Smooth muscle cell (in vitro differentiated cells): ENCODE measurements around the gene EPHA3. TPM values are rescaled to one million over a fixed set of nuclear protein-coding genes. Genes with fewer than 3 reads are reported as not detected.

Source experiments
- DNase-seq: peaks from one replicate; lab custom pipeline; 2025; ENCODE audit not compliant: unreplicated experiment; lab: John Stamatoyannopoulos, UW
- H2AFZ ChIP-seq: fragments of 200-600 bp; sonication (generic); 2 replicates; pipeline ENCODE4 v1.6.0; 2016; ENCODE audit warnings: antibody characterized with exemption, low read depth, mild to moderate bottlenecking
- H3F3A ChIP-seq: fragments of 200-600 bp; sonication (generic); 2 replicates; pipeline ENCODE4 v1.6.0; 2017; ENCODE audit warnings: antibody characterized with exemption, low read depth
- H3K27ac ChIP-seq: fragments of 200-600 bp; sonication (generic); 2 replicates; pipeline ENCODE4 v1.5.1; 2016; ENCODE audit warnings: low read depth, mild to moderate bottlenecking
- H3K27me3 ChIP-seq: fragments of 200-600 bp; sonication (generic); 2 replicates; pipeline ENCODE4 v1.6.1; 2016; ENCODE audit warnings: low read depth, mild to moderate bottlenecking
- H3K36me3 ChIP-seq: fragments of 200-600 bp; sonication (generic); 2 replicates; pipeline ENCODE4 v1.5.1; 2016; ENCODE audit warnings: low read depth
- H3K4me1 ChIP-seq: fragments of 200-600 bp; sonication (generic); 2 replicates; pipeline ENCODE4 v1.5.1; 2016; ENCODE audit warnings: low read depth
- H3K4me2 ChIP-seq: fragments of 200-600 bp; sonication (generic); 2 replicates; pipeline ENCODE4 v1.6.0; 2016; ENCODE audit warnings: mild to moderate bottlenecking
- H3K4me3 ChIP-seq: fragments of 200-600 bp; sonication (generic); 2 replicates; pipeline ENCODE4 v1.5.1; 2016; ENCODE audit warnings: mild to moderate bottlenecking
- H3K79me2 ChIP-seq: fragments of 200-600 bp; sonication (generic); 2 replicates; pipeline ENCODE4 v1.6.0; 2016; ENCODE audit warnings: low read depth, mild to moderate bottlenecking
- H3K9ac ChIP-seq: fragments of 200-600 bp; sonication (generic); 2 replicates; pipeline ENCODE4 v1.6.0; 2016; ENCODE audit warnings: low read depth
- H3K9me3 ChIP-seq: fragments of 200-600 bp; sonication (generic); replicated peaks from 2 replicates; pipeline ENCODE4 v1.5.1; 2016; ENCODE audit warnings: low read depth
- H4K20me1 ChIP-seq: fragments of 200-600 bp; sonication (generic); 2 replicates; pipeline ENCODE4 v1.6.0; 2016; ENCODE audit warnings: low read depth
- WGBS: methylation state at CpG from one replicate; pipeline ENCODE4 v1.1.7; 2016; ENCODE audit warnings: low lambda C conversion rate; 5-methylcytosine and 5-hydroxymethylcytosine counted together
- polyA plus RNA-seq: library from polyadenylated mRNA; unstranded; fragments of >200 nt; fragmentation: Nextera tagmentation; extraction: Ambion mirVana; gene quantifications from 2 replicates; pipeline ENCODE4 v1.2.1, GENCODE V29; 2016
- total RNA-seq: library from RNA; depleted of rRNA; stranded (reverse); fragments of >200 nt; gene quantifications from 2 replicates; pipeline ENCODE4 v1.2.3, GENCODE V29; 2014
- TF ChIP-seq, protein P1 (sequence below): fragments of 200-600 bp; sonication (generic); IDR thresholded peaks from 2 replicates; pipeline ENCODE4 v1.5.1; 2017; ENCODE audit warnings: borderline replicate concordance, mild to moderate bottlenecking, antibody characterized with exemption; ENCODE audit not compliant: insufficient read depth, poor library complexity, severe bottlenecking

The EPHA3 gene
- total and polyA plus RNA-seq, 2 experiments from 2014 or later = 0.62 to 1.7 TPM

DNA sequence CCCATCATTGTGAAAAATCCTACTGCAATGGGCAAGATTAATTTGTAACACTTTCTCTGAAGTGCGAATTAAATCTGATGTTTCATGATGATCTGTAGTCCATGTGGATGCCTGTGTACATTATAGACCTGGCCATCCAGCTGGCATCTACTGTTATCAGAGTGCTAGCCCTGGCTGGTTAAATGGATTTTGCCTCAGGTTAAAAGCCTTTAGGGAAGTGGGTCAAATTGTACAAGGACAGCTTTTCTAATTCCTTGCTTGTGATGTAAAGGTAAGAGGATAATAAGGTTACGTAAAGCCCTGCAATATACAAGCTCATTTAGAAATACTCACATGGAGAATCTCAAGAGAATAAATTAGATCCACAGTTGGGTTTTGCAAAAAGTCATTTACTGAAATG lies 138.2 kb downstream of the EPHA3 start:
- H3K79me2 ChIP-seq = no peaks in the 10 kb centered on the region
- H3K4me3 ChIP-seq = no peak overlapping the region
- no peaks in the 10 kb centered on the region for H3F3A ChIP-seq
- no peak overlapping the region for H3K9ac ChIP-seq
- H3K36me3 ChIP-seq = no peaks in the 10 kb centered on the region
- no peaks in the 10 kb centered on the region for H3K27me3 ChIP-seq
- peaks cover under 1% of the 10 kb centered on the region for H3K4me1 ChIP-seq
- H3K27ac ChIP-seq = no peak overlapping the region
- no peak overlapping the region for H3K4me2 ChIP-seq
- H3K9me3 ChIP-seq = no peaks in the 10 kb centered on the region
- TF ChIP-seq, protein P1, sequence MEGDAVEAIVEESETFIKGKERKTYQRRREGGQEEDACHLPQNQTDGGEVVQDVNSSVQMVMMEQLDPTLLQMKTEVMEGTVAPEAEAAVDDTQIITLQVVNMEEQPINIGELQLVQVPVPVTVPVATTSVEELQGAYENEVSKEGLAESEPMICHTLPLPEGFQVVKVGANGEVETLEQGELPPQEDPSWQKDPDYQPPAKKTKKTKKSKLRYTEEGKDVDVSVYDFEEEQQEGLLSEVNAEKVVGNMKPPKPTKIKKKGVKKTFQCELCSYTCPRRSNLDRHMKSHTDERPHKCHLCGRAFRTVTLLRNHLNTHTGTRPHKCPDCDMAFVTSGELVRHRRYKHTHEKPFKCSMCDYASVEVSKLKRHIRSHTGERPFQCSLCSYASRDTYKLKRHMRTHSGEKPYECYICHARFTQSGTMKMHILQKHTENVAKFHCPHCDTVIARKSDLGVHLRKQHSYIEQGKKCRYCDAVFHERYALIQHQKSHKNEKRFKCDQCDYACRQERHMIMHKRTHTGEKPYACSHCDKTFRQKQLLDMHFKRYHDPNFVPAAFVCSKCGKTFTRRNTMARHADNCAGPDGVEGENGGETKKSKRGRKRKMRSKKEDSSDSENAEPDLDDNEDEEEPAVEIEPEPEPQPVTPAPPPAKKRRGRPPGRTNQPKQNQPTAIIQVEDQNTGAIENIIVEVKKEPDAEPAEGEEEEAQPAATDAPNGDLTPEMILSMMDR = no peak
- WGBS = 88% methylated on average over 2 of the region's 2 CpGs
- DNase-seq = no peak
- no peaks in the 10 kb centered on the region for H4K20me1 ChIP-seq
- H2AFZ ChIP-seq = no peak overlapping the region

GRCh38 chr3:89246326-89246725 lies 138.9 kb downstream of the EPHA3 start:
- TF ChIP-seq, protein P1 = no peak
- Histone ChIP-seq H3K9ac (no peak overlapping the region), H3K79me2 (no peaks in the 10 kb centered on the region), H3K4me2 (no peak overlapping the region), H2AFZ (no peak overlapping the region), H3K36me3 (no peaks in the 10 kb centered on the region), H3K4me1 (peaks cover 5% of the 10 kb centered on the region), H3K4me3 (no peak overlapping the region), H3K9me3 (no peaks in the 10 kb centered on the region), H3K27ac (no peak overlapping the region), H4K20me1 (no peaks in the 10 kb centered on the region), H3F3A (no peaks in the 10 kb centered on the region), H3K27me3 (no peaks in the 10 kb centered on the region)
- WGBS = 68% methylated on average over 1 of the region's 1 CpG
- DNase-seq = no peak

DNA sequence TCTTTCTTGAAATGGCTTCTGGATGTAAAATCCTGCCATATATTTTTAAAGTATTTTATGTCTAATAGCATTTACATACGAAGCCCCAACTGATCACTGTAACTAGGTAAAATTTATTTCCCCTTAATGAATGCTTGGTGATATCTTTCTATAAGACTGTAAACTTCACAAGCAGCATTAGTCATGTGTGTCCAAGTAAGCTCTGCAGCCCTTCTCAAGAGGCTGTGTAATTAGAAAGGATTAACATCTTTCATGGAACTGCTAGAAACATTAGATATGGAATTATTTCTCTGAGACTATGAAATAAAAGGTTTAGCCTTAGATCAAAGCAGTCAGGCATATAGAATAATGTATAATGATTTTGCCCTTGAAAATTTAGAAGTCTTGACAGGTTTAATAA lies 143.3 kb downstream of the EPHA3 start:
- no peak overlapping the region for H3K27ac ChIP-seq
- no peak overlapping the region for H3K4me2 ChIP-seq
- H3F3A ChIP-seq = no peaks in the 10 kb centered on the region
- H4K20me1 ChIP-seq = no peaks in the 10 kb centered on the region
- H3K4me3 ChIP-seq = no peak overlapping the region
- H3K27me3 ChIP-seq = no peaks in the 10 kb centered on the region
- peaks cover 5% of the 10 kb centered on the region for H3K4me1 ChIP-seq
- H3K79me2 ChIP-seq = no peaks in the 10 kb centered on the region
- H3K9me3 ChIP-seq = no peaks in the 10 kb centered on the region
- H2AFZ ChIP-seq = no peak overlapping the region
- 79% methylated on average over 1 of the region's 1 CpG for WGBS
- H3K9ac ChIP-seq = no peak overlapping the region
- DNase-seq = no peak
- H3K36me3 ChIP-seq = no peaks in the 10 kb centered on the region
- TF ChIP-seq, protein P1 = no peak

DNA sequence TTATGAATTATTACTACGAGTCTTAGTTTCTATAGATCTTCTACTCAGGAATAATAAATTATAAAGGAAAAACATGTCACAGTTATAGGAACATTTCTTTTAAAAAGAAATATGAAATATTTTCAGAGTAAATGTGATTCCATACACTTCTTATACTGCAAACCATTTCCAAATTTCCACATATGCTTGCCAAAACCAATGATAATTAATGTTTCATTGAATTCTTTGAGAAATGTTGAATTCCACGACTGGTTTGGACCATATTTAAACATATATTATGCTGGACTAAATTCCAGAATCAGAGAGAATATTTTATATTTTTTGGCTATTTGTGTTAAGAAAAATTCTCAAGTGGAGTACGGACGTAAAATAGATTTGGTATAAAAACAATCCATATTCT lies 144.6 kb downstream of the EPHA3 start:
- no peak overlapping the region for H3K9ac ChIP-seq
- no peaks in the 10 kb centered on the region for H3K9me3 ChIP-seq
- no peaks in the 10 kb centered on the region for H3K36me3 ChIP-seq
- H2AFZ ChIP-seq = no peak overlapping the region
- DNase-seq = no peak
- no peak overlapping the region for H3K27ac ChIP-seq
- H4K20me1 ChIP-seq = no peaks in the 10 kb centered on the region
- no peak overlapping the region for H3K4me3 ChIP-seq
- peaks cover 5% of the 10 kb centered on the region for H3K4me1 ChIP-seq
- no peaks in the 10 kb centered on the region for H3F3A ChIP-seq
- H3K27me3 ChIP-seq = no peaks in the 10 kb centered on the region
- TF ChIP-seq, protein P1 = no peak
- no peaks in the 10 kb centered on the region for H3K79me2 ChIP-seq
- no peak overlapping the region for H3K4me2 ChIP-seq
- 94% methylated on average over 4 of the region's 4 CpGs for WGBS
